Measurements from ENCODE around the gene C1S.

The C1S gene

DNA sequence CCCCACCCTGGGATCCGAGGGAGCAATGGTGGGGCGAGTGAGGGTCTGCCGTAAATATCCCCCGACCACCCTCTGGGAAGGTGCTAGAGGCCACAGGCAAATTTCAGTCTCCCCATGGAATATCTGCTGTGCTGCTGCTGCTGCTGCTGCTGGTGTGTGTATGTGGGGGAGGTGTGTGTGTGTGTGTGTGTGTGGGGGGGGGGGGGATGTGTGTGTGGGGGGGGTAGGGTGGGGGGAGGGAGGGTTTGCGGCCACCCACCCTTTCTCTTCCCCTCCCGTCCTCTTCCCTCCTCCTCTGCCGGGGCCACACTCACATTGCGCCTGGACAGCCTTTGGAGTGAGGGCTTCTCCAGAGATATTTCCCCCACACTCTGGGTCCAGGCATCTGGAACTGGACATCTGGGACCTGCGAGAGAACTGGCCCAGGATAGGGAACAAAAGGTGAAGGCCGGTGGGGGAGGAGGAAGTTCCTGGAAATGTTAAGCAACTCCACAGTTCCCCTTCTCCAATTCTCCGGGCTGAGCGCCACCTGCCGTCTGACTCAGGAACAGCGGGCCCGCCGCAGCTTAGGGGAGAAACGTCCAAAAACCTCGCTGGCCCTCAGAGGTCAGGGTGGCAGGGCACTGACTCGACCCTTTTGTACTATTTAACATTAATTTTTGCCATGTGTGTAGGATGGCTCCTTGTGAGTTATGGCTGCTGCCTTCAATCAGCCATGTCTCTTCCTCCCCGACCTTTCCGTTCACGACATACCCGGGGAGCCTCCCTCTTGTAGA, 48.5 kb downstream of the C1S start, which contains the start of gene C1RL:
Gene C1RL (minus strand): TSS at position 419 of the 776 bp plus-strand sequence. CDS start 34 bp downstream, at position 385.
- FAIRE-seq (no peak), DNase-seq (ENCODE audit: insufficient read length, low spot score) (peak; percentile 75)
- TF ChIP-seq POLR2A (IDR thresholded peaks at IDR 0.05; ENCODE audit: low read depth, low read length) = no peak

DNA sequence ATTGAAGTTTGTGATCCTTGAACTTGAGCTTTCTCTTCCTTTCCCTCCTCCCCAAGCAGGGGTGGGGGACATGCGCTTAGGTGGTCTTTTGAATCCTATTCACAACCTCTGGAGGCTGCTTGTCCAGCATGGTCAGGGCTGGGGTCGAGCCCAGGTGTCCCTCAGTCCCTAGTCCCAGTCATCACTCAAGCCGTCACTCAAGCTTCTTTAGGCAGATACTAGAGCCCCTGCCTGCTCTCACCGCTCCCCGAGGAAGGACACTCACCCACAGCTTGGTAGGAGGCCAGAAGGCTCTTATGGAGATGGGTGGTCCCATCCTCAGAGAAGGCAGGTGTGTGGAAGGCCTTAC, 49.0 kb downstream of the C1S start:
- TF ChIP-seq POLR2A (IDR thresholded peaks at IDR 0.05; ENCODE audit: low read depth, low read length) = no peak
- no peak for FAIRE-seq

DNA sequence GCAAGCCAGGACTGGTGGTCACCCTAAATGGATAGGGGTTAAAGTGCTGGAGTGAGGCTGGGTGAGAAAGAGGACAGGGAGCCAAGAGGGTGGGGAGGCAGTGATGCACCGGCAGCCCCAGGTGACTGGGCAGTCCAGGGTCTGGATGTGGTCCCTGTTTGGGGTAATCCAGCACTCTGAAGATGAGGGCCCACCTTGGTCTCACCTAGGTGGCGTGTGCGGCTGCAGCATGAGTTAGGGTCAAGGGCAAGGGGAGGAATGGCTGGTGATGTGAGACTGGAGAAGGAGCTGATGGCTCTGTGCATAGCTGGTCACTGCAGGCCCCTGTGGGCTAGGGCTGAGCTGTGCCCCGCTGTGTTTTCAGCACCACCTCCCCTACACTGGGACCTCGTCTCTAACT, 50.1 kb downstream of the C1S start:
- TF ChIP-seq POLR2A (IDR thresholded peaks at IDR 0.05; ENCODE audit: low read depth, low read length) = no peak
- DNase-seq (ENCODE audit: insufficient read length, low spot score) = no peak
- FAIRE-seq = no peak

More for the DNA sequence above, 49.0 kb downstream of the C1S start:
- no peak for DNase-seq (ENCODE audit: insufficient read length, low spot score)

DNA sequence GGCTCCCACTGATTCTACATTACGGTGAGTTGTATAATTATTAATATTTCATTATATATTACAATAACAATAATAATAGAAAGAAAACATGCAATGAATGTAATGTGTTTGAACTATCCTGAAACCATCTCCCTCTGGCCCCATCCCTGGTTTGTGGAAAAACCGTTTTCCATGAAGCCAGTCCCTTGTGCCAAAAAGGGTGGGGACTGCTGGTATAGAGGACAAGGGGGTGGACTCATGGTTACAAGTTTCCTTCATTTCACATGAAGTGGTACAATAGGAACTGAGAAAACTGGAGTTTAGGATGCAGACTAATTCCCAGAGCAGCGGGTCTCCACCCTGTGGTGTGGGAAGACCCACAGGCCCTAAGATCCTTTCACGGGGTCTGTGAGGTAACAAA, 51.5 kb downstream of the C1S start:
- TF ChIP-seq POLR2A (IDR thresholded peaks at IDR 0.05; ENCODE audit: low read depth, low read length) = no peak
- FAIRE-seq = no peak
- no peak for DNase-seq (ENCODE audit: insufficient read length, low spot score)

DNA sequence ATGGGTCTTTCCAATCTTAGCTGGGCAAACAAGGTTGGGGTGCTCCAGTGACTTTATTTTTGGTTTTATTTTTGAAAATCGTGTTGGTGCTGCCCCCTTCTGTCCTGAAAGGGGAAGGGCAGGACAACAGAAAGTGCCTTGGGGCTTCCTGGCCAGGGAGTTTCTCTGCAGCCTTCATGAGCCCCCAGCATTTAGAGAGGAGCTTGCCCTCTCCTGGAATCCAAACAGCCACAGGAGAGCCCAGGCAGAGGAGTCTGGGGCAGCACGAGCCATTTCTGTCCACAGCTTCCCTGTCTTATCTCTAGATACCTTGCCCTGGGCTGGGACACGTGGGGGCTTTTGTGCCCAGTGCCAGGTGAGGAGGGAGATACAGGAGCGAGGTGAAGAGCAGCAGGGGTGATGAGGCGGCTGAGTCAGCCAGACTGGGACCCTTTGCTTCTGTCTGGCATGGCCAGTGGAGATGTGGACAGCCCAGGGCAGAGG, 52.9 kb downstream of the C1S start:
- DNase-seq (ENCODE audit: insufficient read length, low spot score) (no peak), FAIRE-seq (no peak)
- TF ChIP-seq POLR2A (IDR thresholded peaks at IDR 0.05; ENCODE audit: low read depth, low read length) = no peak

DNA sequence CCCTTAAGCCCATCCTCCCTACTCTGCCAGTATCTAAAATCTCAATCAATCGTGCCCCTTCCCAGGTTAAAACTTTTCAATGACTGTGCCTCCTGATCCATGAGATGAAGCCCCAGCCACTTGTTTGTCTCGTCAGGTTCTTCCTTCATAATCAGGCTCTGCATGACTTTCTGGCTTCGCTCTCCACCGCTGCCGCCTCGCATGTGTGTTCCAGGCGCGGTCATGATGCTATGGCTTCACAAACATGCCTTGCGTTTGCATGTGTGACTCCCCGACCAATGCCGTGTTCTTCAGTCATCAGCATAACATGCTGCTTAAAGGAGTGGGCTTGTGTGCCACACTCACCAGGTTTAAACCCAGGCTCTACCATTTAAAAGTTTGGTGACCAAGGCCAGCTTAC, 53.5 kb downstream of the C1S start:
- no peak for TF ChIP-seq POLR2A (IDR thresholded peaks at IDR 0.05; ENCODE audit: low read depth, low read length)
- DNase-seq (ENCODE audit: insufficient read length, low spot score) = no peak
- no peak for FAIRE-seq

DNA sequence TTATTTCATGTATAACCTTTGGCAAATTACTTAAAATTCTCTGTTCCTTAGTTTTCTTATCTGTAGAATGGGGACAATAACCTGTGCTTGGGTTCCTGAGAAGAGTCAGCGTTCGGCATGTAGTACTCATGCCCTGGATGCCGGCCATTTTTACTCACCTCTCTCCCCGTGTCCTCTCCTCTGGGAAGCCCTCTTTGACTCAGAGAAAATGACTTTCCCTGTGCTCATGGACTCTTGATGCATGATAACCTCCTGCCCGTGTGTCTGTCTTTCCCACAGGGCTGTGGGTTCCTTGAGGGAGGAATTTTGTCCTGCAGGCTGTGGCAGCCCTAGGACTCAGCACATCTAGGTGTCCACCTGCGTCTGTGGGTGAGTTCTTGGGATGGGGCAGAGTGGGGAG, 54.3 kb downstream of the C1S start:
- no peak for DNase-seq (ENCODE audit: insufficient read length, low spot score)
- FAIRE-seq = no peak
- no peak for TF ChIP-seq POLR2A (IDR thresholded peaks at IDR 0.05; ENCODE audit: low read depth, low read length)

DNA sequence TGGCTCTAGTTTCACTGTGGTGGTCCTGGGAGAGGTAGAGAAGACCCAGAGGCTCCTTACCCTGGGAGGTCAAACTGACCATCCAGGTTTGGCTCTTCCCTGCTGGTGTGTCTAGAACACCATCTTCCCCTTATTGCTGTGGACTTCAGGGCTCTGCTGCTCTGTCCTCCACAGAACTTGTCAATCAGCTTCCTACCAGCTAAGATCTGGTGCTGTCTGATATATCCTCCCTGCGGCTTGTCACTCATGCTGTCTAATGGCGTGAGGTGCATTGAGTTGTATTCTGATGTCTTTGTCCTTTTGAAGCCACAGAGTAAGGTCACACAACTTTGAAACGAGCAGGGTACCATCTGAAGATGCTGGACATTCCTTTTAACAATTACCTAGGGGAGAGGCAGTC, 55.7 kb downstream of the C1S start:
- no peak for FAIRE-seq
- DNase-seq (ENCODE audit: insufficient read length, low spot score) = no peak
- TF ChIP-seq POLR2A (IDR thresholded peaks at IDR 0.05; ENCODE audit: low read depth, low read length) = no peak

DNA sequence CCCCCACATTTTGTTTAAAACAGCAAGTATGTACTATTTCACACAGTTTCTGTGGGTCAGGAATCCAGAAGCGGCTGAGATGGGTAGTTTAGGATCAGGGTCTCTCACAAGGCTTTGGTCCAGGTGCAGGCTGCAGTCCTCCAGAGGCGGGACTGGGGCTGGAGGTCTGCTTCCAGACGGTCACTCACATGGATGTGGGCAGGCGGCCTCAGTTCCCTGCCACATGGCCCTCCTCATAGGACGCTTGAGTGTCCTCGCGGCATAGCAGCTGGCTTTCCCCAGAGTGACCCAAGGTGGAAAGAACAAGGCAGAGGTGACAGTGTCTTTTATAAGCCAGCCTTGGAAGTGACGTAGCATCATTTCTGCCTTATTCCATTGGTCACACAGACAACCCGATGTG, 56.4 kb downstream of the C1S start:
- DNase-seq (ENCODE audit: insufficient read length, low spot score) (no peak), FAIRE-seq (no peak)
- no peak for TF ChIP-seq POLR2A (IDR thresholded peaks at IDR 0.05; ENCODE audit: low read depth, low read length)

DNA sequence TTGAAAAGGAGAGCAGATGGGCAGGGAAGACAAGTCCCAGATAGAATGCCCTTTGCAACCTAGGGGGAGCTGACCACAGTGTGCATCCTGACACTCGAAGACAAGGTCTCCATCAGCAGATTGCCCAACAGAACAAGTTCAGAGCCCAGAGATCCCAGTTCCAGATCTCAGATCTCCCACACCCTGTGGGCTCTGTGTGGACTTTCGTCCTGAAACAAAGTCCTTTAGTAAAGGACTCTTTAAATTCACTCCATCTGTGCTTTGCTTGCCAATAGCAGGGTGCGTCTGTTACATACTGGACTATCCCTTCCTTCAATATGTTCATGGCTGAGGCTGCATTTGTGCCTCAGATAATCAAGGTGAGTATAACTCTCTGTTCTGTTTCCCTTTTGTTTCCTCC, 57.2 kb downstream of the C1S start:
- TF ChIP-seq POLR2A (IDR thresholded peaks at IDR 0.05; ENCODE audit: low read depth, low read length) = no peak
- DNase-seq (ENCODE audit: insufficient read length, low spot score) = no peak
- no peak for FAIRE-seq

DNA sequence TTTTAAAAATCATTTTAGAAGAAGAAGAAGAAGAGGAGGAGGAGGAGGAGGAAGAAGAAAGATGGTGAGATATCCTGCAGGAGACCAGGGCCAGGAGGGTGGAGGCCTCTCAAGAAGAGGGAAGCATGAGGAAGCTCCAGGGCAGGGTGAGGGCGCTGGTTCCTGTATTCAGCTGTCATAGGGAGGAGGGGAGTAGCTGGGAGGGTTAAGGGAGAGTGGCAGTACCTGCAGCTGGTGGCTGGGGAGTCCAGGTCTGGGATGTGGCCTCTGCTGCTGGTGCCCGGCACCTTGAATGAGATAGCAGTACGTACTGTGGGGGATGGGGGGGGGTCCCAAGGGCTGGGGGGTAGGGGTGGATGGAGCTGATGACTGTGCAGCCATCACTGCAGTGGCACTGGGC, 58.4 kb downstream of the C1S start:
- no peak for TF ChIP-seq POLR2A (IDR thresholded peaks at IDR 0.05; ENCODE audit: low read depth, low read length)
- DNase-seq (ENCODE audit: insufficient read length, low spot score) (no peak), FAIRE-seq (no peak)

DNA sequence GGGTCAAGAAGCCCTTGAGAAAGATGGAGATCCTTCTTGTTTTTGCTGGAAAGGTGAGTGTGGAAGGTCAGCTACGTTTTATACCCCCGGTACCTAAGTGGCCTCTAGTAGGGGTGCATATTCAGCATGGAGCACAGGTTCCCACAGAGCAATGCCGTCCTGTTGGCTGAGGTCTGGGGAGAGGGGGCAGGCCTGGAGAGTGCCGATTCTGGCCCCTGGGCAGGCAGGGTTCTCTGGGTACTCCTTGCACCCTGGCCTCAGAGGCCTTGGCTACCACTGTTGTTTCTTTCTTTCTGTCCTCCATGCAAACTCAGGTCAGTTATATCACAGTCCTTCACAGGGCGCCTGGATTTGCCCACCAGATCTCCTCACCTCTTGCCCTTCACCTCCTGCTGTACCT, 59.6 kb downstream of the C1S start:
- DNase-seq (ENCODE audit: insufficient read length, low spot score) (no peak), FAIRE-seq (no peak)
- no peak for TF ChIP-seq POLR2A (IDR thresholded peaks at IDR 0.05; ENCODE audit: low read depth, low read length)

Data from H54 (cell line).